Raji (cell line): ENCODE measurements around the gene SNAPC2.

Experiments used
- POLR2A ChIP-seq: IDR thresholded peaks from 2 replicates; pipeline ENCODE4 v1.6.1; 2011; ENCODE audit warnings: low read depth, low read length, control low read depth; ENCODE audit not compliant: insufficient read depth

SNAPC2 gene

DNA sequence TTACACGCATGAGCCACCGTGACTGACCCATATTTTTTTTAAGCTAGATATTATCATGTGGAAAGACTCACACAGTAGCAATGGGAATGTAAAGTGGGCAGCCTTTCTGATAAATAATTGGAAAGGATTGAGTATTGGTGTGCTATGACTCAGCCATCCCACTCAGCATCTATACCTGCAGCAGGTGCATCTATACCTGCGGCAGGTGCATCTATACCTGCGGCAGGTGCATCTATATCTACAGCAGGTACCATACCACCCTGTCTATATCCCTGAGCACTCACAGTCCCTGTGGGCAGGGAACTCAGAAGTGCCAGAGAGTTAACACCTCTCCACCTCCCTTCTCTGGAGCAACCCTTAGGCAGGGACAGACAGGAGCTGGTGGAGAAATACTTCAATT is 37.0 kb upstream of the SNAPC2 start:
- TF ChIP-seq POLR2A: no peak

DNA sequence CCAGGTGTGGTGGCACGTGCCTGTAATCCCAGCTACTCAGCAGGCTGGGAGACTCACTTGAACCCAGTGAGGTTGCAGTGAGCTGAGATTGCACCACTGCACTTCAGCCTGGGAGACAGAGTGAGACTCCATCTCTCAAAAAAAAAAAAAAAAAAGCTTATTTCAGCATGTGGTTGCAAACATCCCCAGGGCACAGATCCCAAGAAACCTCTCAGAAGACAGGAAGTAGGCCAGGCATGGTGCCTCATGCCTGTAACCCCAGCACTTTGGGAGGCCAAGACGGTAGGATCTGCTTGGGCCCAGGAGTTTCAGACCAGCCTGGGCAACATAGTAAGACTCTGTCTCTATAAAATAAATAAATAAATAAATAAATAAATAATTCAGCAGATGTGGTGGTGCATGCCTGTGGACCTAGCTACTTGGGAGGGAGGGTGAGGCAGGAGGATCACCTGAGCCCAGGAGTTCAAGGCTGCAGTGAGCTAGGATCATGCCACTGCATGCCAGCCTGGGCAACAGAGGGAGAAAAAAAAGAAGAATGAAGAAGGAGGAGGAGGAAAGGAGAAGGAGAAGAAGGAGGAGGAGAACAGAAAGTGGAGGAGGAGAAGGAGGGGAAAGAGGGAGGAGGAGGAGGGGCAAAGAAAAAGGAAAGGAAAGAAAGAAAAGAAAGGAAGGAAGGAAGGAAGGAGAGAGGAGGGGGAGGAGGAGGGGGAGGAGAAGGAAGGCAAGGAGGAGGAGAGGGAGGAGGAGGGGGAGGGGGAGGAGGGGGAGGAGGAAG is 36.2 kb upstream of the SNAPC2 start:
- no peak for TF ChIP-seq POLR2A

DNA sequence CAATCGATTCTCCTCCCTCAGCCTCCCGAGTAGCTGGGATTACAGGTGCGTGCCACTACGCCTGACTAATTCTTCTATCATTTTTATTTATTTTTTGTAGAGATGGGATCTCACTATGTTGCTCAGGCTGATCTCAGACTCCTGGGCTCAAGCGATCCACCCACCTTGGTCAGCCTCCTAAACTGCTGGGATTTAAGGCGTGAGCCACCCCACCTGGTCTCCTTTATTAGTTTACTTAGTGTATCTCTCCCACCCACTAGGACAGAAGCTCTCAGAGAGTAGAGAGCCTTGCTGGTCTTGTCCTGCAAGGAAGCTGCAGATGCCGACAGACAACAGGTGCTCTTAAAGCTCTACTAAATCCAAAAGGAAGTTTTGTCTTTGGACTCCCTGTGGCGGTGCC is 34.3 kb upstream of the SNAPC2 start:
- TF ChIP-seq POLR2A: no peak

DNA sequence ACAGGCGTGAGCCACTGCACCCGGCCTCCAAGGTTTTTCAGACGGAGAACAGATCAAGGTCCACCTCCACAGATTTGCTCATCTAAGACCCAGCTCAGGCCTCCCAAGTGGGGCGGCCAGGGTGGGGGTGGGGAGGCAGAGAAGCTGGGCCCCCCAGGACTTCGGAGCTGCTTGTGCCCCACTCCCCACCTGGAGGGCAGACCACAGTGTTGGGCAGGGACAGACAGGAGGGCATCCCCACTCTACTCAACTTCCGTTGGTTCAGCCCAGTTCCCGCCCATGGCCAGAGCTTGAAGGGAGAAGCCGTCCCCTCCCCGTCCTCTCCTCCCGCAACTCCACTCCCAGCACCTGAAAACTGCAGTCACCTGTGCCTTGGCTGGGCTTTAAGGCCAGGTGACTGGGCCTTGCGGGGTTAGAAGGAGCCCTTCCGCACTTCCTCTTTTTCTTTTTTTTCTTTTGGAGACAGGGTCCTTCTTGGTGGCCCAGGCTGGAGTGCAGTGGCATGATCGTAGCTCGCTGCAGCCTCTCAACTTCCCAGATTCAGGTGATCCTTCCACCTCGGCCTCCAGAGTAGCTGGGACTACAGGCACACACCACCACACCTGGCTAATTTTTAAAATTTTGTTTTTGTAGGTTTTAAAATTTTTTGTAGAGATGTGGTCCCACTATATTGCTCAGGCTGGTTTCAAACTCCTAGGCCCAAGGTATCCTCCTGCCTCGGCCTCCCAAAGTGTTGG is 32.6 kb upstream of the SNAPC2 start:
- TF ChIP-seq POLR2A: no peak

DNA sequence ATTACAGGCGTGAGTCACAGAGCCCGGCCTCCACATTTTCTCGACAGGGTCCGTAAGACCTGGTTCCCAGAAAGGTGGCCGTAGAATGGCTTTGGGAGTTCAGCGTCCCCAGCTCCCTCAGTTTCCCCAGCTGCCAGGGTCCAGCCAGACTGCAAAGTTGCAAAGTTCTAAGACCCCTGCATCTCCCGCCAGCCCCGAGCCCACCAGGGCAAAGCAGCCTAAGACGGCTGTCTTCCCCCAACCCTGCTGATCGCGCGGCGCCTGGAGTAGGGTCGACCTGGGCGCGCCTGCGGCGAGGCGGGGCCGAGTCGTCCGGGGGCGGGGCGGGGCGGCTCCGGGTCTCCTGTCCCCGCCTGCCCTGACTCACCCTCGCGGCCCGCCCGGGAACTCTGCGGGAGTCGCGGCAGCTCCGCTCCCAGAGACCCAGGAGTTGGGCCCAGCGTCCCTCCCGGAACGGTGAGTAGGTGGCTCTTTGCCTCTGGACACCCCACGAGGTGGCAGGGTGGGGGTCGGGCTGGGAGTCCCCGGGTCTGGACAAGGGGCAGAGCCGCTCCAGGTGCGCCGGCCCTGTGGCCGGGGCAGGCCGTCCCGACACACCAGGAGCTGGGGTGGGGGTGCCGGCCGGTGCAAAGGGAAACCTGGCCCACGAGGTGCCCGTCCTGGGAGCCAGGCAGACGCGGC is 31.9 kb upstream of the SNAPC2 start, which contains the start of gene LRRC8E:
Gene LRRC8E (plus strand): TSS at position 366 of the 681 bp plus-strand sequence. CDS start 7,094 bp downstream, outside the sequence.
- TF ChIP-seq POLR2A: no peak

DNA sequence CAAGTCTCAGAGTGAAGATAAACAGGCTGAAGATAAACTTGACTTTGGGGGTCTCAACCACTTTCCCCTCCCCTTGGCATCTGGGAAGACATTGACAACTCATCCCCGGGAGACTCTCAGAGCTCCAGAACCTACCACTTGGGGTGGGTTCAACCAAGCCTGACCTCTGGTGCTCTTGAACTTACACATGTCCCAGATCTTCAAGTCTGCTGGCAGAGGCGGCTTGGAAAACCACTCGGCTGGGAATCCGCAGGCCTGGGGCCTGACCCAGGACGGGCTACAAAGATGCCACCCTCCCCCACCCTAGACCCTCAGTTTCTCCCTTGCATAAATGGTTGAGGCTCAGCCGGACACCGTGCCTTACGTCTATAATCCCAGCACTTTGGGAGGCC is 31.3 kb upstream of the SNAPC2 start:
- TF ChIP-seq POLR2A: no peak

DNA sequence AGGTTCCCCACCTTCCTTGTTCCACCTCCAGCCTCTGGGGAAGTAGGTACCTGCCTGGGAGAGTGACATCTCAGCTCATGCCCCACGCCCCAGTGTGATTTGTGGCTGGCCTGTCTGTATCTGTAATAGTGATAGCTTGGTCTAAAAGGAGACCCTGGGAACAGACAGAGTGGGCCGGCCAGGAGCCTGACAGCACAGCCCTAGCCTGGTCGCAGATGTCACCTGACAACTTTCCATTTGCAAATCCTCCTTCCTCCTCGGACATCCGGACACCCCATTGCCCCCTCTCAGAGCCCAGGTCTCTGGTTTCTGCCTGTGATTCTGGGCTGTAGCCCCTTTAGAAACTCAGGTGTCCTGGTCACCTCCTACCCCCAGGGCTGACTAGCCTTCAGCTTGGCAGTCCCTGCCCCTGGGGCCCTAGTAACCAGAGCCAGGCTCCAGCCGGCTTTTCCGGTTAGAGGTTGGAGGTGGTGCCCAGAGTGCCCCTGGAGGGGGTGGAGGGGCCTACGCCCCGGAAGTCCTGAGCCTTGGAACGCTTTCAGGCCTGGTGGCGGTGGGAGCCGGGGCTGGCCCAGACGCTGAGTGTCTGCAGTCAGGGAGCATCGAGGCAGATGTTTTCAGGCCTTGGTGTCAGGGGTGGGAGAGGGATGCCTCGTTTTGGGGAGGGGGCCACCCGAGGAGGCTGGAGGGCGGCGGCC is 25.4 kb upstream of the SNAPC2 start:
- TF ChIP-seq POLR2A: no peak

DNA sequence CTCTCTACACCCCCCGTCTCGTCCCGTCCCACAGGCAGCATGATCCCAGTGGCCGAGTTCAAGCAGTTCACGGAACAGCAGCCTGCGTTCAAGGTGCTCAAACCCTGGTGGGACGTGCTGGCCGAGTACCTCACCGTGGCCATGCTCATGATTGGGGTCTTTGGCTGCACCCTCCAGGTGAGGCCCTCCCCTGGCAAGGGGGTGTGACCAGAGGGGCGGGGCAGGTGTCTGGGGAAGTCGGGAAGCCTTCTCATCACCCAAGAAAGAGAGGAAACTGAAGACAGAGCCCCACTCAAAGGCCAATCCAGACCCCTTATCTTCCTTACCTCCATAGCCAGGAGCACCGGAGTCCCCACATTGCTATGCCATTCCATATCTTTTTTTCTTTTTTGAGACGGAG is 24.6 kb upstream of the SNAPC2 start:
- no peak for TF ChIP-seq POLR2A

DNA sequence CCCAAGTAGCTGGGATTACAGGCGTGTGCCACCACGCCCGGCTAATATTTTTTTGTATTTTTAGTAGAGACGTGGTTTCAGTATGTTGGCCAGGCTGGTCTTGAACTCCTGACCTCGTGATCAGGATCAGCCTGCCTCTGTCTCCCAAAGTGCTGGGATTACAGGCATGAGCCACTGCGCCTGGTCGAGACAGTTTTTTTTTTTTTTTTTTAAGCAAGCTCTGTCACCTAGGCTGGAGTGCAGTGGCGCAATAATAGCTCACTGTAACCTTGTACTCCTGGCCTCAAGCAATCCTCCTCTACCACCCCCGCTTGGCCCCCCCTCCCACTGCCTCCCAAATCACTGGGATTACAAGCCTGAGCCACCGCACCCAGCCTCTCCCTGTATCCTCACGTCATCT is 22.8 kb upstream of the SNAPC2 start:
- no peak for TF ChIP-seq POLR2A

DNA sequence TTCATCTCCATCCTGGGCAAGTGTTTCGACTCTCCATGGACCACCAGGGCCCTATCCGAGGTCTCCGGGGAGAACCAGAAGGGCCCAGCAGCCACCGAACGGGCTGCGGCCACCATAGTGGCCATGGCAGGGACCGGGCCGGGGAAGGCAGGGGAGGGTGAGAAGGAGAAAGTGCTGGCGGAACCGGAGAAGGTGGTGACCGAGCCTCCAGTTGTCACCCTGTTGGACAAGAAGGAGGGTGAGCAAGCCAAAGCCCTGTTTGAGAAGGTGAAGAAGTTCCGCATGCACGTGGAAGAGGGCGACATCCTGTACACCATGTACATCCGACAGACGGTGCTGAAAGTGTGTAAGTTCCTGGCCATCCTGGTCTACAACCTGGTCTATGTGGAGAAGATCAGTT is 21.2 kb upstream of the SNAPC2 start:
- no peak for TF ChIP-seq POLR2A

DNA sequence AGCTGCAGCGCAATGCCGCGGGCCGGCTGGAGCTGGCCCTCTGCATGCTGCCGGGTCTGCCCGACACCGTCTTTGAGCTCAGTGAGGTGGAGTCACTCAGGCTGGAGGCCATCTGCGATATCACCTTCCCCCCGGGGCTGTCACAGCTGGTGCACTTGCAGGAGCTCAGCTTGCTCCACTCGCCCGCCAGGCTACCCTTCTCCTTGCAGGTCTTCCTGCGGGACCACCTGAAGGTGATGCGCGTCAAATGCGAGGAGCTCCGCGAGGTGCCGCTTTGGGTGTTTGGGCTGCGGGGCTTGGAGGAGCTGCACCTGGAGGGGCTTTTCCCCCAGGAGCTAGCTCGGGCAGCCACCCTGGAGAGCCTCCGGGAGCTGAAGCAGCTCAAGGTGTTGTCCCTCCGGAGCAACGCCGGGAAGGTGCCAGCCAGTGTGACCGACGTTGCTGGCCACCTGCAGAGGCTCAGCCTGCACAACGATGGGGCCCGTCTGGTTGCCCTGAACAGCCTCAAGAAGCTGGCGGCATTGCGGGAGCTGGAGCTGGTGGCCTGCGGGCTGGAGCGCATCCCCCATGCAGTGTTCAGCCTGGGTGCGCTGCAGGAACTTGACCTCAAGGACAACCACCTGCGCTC is 20.3 kb upstream of the SNAPC2 start:
- no peak; the same call in 1 of the 2 replicates for TF ChIP-seq POLR2A

DNA sequence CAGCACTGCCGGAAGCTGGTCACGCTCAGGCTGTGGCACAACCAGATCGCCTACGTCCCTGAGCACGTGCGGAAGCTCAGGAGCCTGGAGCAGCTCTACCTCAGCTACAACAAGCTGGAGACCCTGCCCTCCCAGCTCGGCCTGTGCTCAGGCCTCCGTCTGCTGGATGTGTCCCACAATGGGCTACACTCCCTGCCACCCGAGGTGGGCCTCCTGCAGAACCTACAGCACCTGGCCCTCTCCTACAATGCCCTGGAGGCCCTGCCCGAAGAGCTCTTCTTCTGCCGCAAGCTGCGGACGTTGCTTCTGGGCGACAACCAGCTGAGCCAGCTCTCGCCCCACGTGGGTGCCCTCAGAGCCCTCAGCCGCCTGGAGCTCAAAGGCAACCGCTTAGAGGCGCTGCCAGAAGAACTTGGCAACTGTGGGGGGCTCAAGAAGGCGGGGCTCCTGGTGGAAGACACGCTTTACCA is 19.7 kb upstream of the SNAPC2 start:
- peak; percentile 9; the same call in 1 of the 2 replicates for TF ChIP-seq POLR2A

DNA sequence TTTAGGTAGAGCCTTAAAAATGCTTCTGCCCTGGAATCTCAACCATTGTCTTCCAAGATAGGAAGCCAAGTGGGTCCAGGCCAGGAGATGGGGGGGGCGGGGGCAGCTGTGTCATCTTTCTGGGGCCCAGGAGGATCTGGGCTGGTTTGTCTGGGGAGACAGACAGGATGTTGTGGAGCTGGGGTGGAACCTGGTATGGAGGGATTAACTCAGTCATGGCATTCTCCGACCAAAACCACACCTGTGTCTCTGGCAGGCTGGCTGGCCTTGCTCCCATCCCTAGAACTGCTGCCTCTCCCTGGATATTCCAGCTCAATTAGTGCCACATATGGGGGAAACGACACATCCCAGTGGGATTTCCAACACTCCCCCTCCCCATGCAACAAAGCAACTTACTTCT is 19.2 kb upstream of the SNAPC2 start:
- TF ChIP-seq POLR2A: no peak

DNA sequence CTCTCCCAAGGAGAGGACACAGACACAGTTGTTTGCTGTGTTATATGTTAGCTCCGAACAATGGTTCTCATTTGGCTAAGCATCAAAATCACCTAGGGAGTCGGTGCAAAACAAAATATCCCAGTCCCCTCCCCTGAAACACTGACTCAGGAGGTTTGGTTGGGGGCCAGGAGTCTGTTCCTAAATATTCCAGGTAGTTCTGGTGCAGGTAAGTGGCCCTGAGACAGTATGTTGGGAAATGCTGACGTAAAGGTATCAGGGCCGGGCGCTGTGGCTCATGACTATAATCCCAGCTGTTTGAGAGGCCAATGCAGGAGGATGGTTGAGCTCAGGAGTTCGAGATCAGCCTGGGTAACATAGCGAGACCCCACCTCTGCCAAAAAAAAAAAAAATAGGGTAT is 18.8 kb upstream of the SNAPC2 start:
- TF ChIP-seq POLR2A: no peak
